Measurements from ENCODE around the gene PGM2.

Gene PGM2

DNA sequence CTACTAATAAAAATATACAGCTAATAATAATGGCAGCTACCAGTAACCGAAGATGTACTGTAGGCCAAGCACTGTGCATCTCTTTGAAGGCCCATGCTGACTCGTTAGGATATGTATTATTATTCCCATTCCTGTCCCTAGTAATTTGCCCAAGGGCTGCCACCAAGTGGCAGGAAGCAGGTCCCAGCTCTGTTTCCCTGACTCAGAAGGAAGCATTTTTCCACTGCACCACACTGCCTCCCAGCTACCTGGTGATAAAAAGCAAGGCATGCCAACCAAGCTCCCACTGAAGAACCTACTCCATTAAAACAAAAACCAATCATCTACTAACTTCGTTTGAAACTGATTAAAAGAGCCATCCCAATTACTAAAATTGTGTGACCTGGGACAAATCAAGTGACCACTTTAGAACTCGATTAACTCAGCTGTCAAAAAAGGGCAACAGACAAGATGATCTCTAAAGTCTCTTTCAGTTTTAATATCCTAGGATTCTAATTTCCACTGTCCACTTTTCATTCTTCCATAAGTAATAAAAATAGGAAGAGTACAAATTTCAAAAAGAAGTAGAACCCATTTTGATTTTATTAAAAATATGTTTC, 24.3 kb upstream of the PGM2 start:
- H3K4me3 ChIP-seq (ENCODE audit: low read depth, low read length) = no peak overlapping the region
- 0 out of 2 replicates have a peak, but pooled peaks have one; percentile 21 for TF ChIP-seq CTCF (IDR thresholded peaks at IDR 0.05; ENCODE audit: borderline replicate concordance, insufficient read depth, low read depth, low read length)

GRCh38 chr4:37803348-37803973, 23.0 kb upstream of the PGM2 start:
- peak; percentile 14; the same call in 1 of the 2 replicates for TF ChIP-seq CTCF (IDR thresholded peaks at IDR 0.05; ENCODE audit: borderline replicate concordance, insufficient read depth, low read depth, low read length)
- no peak overlapping the region for H3K4me3 ChIP-seq (ENCODE audit: low read depth, low read length)

DNA sequence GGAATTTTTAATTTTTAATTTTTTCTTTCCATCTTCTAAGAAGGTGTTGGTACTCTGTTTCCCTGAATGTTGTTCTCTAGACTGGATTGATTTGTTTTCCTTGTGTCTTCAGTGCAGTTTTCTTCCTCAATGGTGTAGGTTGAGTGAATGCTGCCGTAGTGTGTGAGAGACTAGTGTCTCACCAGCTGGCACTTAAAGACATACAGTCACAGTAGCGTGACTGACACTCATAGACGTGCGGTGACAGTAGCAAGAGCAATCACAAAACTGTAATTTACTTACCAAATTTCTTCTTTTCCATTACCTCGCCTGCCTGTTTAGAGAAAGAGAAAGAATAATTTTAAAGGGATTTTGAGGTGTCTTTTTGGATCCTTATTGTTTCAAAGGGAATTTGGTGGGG, 21.4 kb upstream of the PGM2 start:
- no peak for TF ChIP-seq CTCF (IDR thresholded peaks at IDR 0.05; ENCODE audit: borderline replicate concordance, insufficient read depth, low read depth, low read length)
- no peak overlapping the region for H3K4me3 ChIP-seq (ENCODE audit: low read depth, low read length)

DNA sequence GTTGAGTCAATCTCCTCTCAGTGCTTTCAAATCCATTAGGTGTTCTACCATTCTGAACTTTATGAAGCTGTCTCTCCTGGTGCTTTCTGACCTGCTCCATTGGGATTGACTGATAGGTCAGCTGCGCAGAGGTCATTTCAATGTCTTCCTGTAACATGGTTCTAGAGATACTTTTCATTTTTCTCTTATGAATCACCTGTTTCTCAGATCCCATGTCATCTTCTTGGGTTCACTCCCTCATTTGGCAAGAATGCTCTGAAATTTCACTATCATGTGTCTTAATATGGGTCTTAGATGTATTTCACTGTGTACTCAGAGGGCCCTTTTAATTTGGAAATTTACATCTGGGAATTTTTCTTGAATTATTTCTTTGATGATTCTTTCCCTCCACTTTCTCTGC, 13.8 kb upstream of the PGM2 start:
- TF ChIP-seq CTCF (IDR thresholded peaks at IDR 0.05; ENCODE audit: borderline replicate concordance, insufficient read depth, low read depth, low read length) = no peak

DNA sequence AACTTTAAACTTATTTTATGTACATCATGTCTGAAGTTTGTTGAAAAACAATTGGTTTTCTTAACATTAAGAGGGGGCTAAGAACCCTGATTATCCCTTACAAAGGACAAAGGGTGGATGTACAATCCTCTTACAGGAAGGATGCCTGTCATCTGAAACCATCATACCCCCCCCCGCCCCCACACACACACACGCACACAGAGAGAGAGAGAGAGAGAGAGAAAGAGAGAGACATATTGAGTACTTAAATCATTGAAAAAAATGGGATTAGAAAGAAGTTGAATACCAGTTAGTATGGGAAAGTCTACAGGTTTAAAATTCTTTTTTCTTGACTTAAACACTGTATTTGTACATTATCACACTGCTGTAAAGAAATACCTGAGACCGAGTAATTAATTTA, 10.9 kb upstream of the PGM2 start:
- no peak for TF ChIP-seq CTCF (IDR thresholded peaks at IDR 0.05; ENCODE audit: borderline replicate concordance, insufficient read depth, low read depth, low read length)
- no peak overlapping the region for H3K4me3 ChIP-seq (ENCODE audit: low read depth, low read length)

More for the DNA sequence above, 13.8 kb upstream of the PGM2 start:
- no peak overlapping the region for H3K4me3 ChIP-seq (ENCODE audit: low read depth, low read length)

DNA sequence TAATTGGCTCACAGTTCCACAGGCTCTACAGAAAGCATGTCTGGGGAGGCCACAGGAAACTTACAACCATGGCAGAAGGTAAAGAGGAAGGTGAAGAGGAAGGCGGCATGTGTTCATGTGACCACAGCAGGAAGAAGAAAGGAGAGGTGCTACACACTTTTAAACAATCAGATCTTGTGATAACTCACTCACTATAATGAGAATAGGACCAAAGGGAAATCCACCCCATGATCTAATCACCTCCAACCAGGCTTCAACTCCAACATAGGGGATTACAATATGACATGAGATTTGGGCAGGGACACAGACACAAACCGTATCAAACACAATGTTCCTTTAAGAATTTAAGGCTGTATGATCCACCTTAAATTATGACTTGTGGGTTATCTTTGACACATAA, 10.5 kb upstream of the PGM2 start:
- no peak for TF ChIP-seq CTCF (IDR thresholded peaks at IDR 0.05; ENCODE audit: borderline replicate concordance, insufficient read depth, low read depth, low read length)
- H3K4me3 ChIP-seq (ENCODE audit: low read depth, low read length) = no peak overlapping the region

GRCh38 chr4:37816719-37817118, 9.8 kb upstream of the PGM2 start:
- no peak overlapping the region for H3K4me3 ChIP-seq (ENCODE audit: low read depth, low read length)
- TF ChIP-seq CTCF (IDR thresholded peaks at IDR 0.05; ENCODE audit: borderline replicate concordance, insufficient read depth, low read depth, low read length) = no peak
